Measurements from ENCODE around the gene FAM217B. TPM values are rescaled to one million over a fixed set of nuclear protein-coding genes. Genes with fewer than 3 reads are reported as not detected.

The FAM217B gene
- total RNA-seq, 1 donor: 5.8 TPM

GRCh38 chr20:59933849-59934585 is 6.2 kb upstream of the FAM217B start:
- no peaks in the 10 kb centered on the region for H3K4me1 ChIP-seq (ENCODE audit: insufficient read depth, low read length)
- no peaks in the 10 kb centered on the region for H3K36me3 ChIP-seq (ENCODE audit: insufficient read depth, low read length)
- peak overlapping the region; percentile 76 for H3K4me3 ChIP-seq (ENCODE audit: insufficient read depth, low read length)
- H4K20me1 ChIP-seq (ENCODE audit: insufficient read depth, low read length): no peaks in the 10 kb centered on the region
- H2AFZ ChIP-seq (ENCODE audit: low read length): peak overlapping the region; percentile 90
- peaks cover 8% of the 10 kb centered on the region for H3K79me2 ChIP-seq (ENCODE audit: insufficient read depth, low read length)
- peak; percentile 81 for TF ChIP-seq CTCF (IDR thresholded peaks at IDR 0.05; ENCODE audit: extremely low read depth, low read depth, low read length)
- H3K27ac ChIP-seq (ENCODE audit: low read depth, low read length): no peak overlapping the region
- peak overlapping the region; percentile 80 for H3K4me2 ChIP-seq (ENCODE audit: insufficient read depth, low read length)
- peak; percentile 100 for DNase-seq (ENCODE audit: insufficient read length, low spot score, missing footprints)
- H3K27me3 ChIP-seq (ENCODE audit: insufficient read depth, low read length): no peaks in the 10 kb centered on the region
- H3K9me3 ChIP-seq (ENCODE audit: low read depth, low read length): no peaks in the 10 kb centered on the region

- no peak overlapping the region for H2AFZ ChIP-seq (ENCODE audit: low read length)
- no peaks in the 10 kb centered on the region for H3K4me1 ChIP-seq (ENCODE audit: insufficient read depth, low read length)
- no peak overlapping the region for H3K4me3 ChIP-seq (ENCODE audit: insufficient read depth, low read length)
- H3K79me2 ChIP-seq (ENCODE audit: insufficient read depth, low read length): peaks cover 13% of the 10 kb centered on the region
- no peak overlapping the region for H3K27ac ChIP-seq (ENCODE audit: low read depth, low read length)
- DNase-seq (ENCODE audit: insufficient read length, low spot score, missing footprints): no peak
- H4K20me1 ChIP-seq (ENCODE audit: insufficient read depth, low read length): no peaks in the 10 kb centered on the region
- H3K27me3 ChIP-seq (ENCODE audit: insufficient read depth, low read length): no peaks in the 10 kb centered on the region
- H3K36me3 ChIP-seq (ENCODE audit: insufficient read depth, low read length): no peaks in the 10 kb centered on the region
- H3K9me3 ChIP-seq (ENCODE audit: low read depth, low read length): no peaks in the 10 kb centered on the region
- no peak for TF ChIP-seq CTCF (IDR thresholded peaks at IDR 0.05; ENCODE audit: extremely low read depth, low read depth, low read length)
- H3K4me2 ChIP-seq (ENCODE audit: insufficient read depth, low read length): no peak overlapping the region
Measured at GRCh38 chr20:59935457-59936185, 4.6 kb upstream of the FAM217B start.

GRCh38 chr20:59936409-59936808 is 3.8 kb upstream of the FAM217B start:
- peaks cover 13% of the 10 kb centered on the region for H3K79me2 ChIP-seq (ENCODE audit: insufficient read depth, low read length)
- no peaks in the 10 kb centered on the region for H3K27me3 ChIP-seq (ENCODE audit: insufficient read depth, low read length)
- H4K20me1 ChIP-seq (ENCODE audit: insufficient read depth, low read length): no peaks in the 10 kb centered on the region
- no peaks in the 10 kb centered on the region for H3K9me3 ChIP-seq (ENCODE audit: low read depth, low read length)
- no peak overlapping the region for H3K4me2 ChIP-seq (ENCODE audit: insufficient read depth, low read length)
- no peaks in the 10 kb centered on the region for H3K36me3 ChIP-seq (ENCODE audit: insufficient read depth, low read length)
- H3K4me3 ChIP-seq (ENCODE audit: insufficient read depth, low read length): no peak overlapping the region
- H3K27ac ChIP-seq (ENCODE audit: low read depth, low read length): no peak overlapping the region
- DNase-seq (ENCODE audit: insufficient read length, low spot score, missing footprints): no peak
- no peak overlapping the region for H2AFZ ChIP-seq (ENCODE audit: low read length)
- H3K4me1 ChIP-seq (ENCODE audit: insufficient read depth, low read length): no peaks in the 10 kb centered on the region
- no peak for TF ChIP-seq CTCF (IDR thresholded peaks at IDR 0.05; ENCODE audit: extremely low read depth, low read depth, low read length)

GRCh38 chr20:59937150-59937549 is 3.0 kb upstream of the FAM217B start:
- no peak for TF ChIP-seq CTCF (IDR thresholded peaks at IDR 0.05; ENCODE audit: extremely low read depth, low read depth, low read length)
- Histone ChIP-seq H3K36me3 (ENCODE audit: insufficient read depth, low read length) (no peaks in the 10 kb centered on the region), H2AFZ (ENCODE audit: low read length) (no peak overlapping the region), H3K27ac (ENCODE audit: low read depth, low read length) (no peak overlapping the region), H3K4me3 (ENCODE audit: insufficient read depth, low read length) (no peak overlapping the region), H4K20me1 (ENCODE audit: insufficient read depth, low read length) (no peaks in the 10 kb centered on the region), H3K79me2 (ENCODE audit: insufficient read depth, low read length) (peaks cover 18% of the 10 kb centered on the region), H3K9me3 (ENCODE audit: low read depth, low read length) (no peaks in the 10 kb centered on the region), H3K4me1 (ENCODE audit: insufficient read depth, low read length) (no peaks in the 10 kb centered on the region), H3K27me3 (ENCODE audit: insufficient read depth, low read length) (no peaks in the 10 kb centered on the region), H3K4me2 (ENCODE audit: insufficient read depth, low read length) (no peak overlapping the region)
- DNase-seq (ENCODE audit: insufficient read length, low spot score, missing footprints): no peak

All from osteoblast (primary cell).